ENCODE results near the gene CREB3L2.

The CREB3L2 gene

GRCh38 chr7:137966641-137967142, 35.2 kb downstream of the CREB3L2 start:
- no peak for DNase-seq

GRCh38 chr7:137965942-137966640, 35.8 kb downstream of the CREB3L2 start:
- DNase-seq: no peak

GRCh38 chr7:137964824-137965545, 36.9 kb downstream of the CREB3L2 start:
- no peak for DNase-seq

GRCh38 chr7:137962875-137963507, 38.9 kb downstream of the CREB3L2 start:
- no peak for DNase-seq

GRCh38 chr7:137962491-137962874, 39.4 kb downstream of the CREB3L2 start:
- no peak for DNase-seq

- no peak for DNase-seq
Measured at GRCh38 chr7:137961200-137962177, 40.4 kb downstream of the CREB3L2 start.

GRCh38 chr7:137960020-137960419, 41.9 kb downstream of the CREB3L2 start:
- DNase-seq: no peak

- no peak for DNase-seq
Measured at GRCh38 chr7:137958470-137959431, 43.1 kb downstream of the CREB3L2 start.

- no peak for DNase-seq
Measured at GRCh38 chr7:137957887-137958286, 44.0 kb downstream of the CREB3L2 start.

GRCh38 chr7:137956591-137956990, 45.3 kb downstream of the CREB3L2 start:
- DNase-seq: no peak

- no peak for DNase-seq
Measured at GRCh38 chr7:137956183-137956582, 45.7 kb downstream of the CREB3L2 start.

- DNase-seq: no peak
Measured at GRCh38 chr7:137954614-137955013, 47.3 kb downstream of the CREB3L2 start.

GRCh38 chr7:137953665-137954470, 48.0 kb downstream of the CREB3L2 start:
- DNase-seq: peak; percentile 14

GRCh38 chr7:137953043-137953664, 48.7 kb downstream of the CREB3L2 start:
- DNase-seq: no peak

GRCh38 chr7:137952426-137952805, 49.5 kb downstream of the CREB3L2 start:
- no peak for DNase-seq

- DNase-seq: no peak
Measured at GRCh38 chr7:137951700-137952425, 50.0 kb downstream of the CREB3L2 start.

GRCh38 chr7:137950967-137951366, 50.9 kb downstream of the CREB3L2 start:
- DNase-seq: no peak

- no peak for DNase-seq
Measured at GRCh38 chr7:137950263-137950621, 51.6 kb downstream of the CREB3L2 start.

Measured in DMS153 (cell line).